GM19023 (cell line): Measurements from ENCODE around the gene C15orf61.

ENCODE experiments used
- ATAC-seq: cut with Tn5 transposase; IDR thresholded peaks from one replicate; pipeline ENCODE4 v1.9.1; 2021; ENCODE audit warnings: mild to moderate bottlenecking, moderate library complexity; ENCODE audit not compliant: unreplicated experiment

Gene C15orf61

GRCh38 chr15:67512933-67513714 is 7.8 kb upstream of the C15orf61 start:
- ATAC-seq = no peak

- ATAC-seq = no peak
Measured at GRCh38 chr15:67515090-67515489, 5.8 kb upstream of the C15orf61 start.

- no peak for ATAC-seq
Measured at GRCh38 chr15:67515557-67515956, 5.4 kb upstream of the C15orf61 start.

GRCh38 chr15:67520321-67521028 is 456 bp upstream of the C15orf61 start:
- no peak for ATAC-seq

- ATAC-seq = no peak
Measured at GRCh38 chr15:67521783-67522568, 1.0 kb downstream of the C15orf61 start.

GRCh38 chr15:67523330-67523729 is 2.4 kb downstream of the C15orf61 start:
- ATAC-seq = no peak

GRCh38 chr15:67524235-67524634 is 3.3 kb downstream of the C15orf61 start:
- no peak for ATAC-seq

GRCh38 chr15:67528513-67528912 is 7.6 kb downstream of the C15orf61 start:
- no peak for ATAC-seq

- ATAC-seq = no peak
Measured at GRCh38 chr15:67531379-67531914, 10.5 kb downstream of the C15orf61 start.

- ATAC-seq = no peak
Measured at GRCh38 chr15:67533873-67534272, 12.9 kb downstream of the C15orf61 start.

- no peak for ATAC-seq
Measured at GRCh38 chr15:67534360-67534759, 13.4 kb downstream of the C15orf61 start.

- no peak for ATAC-seq
Measured at GRCh38 chr15:67537771-67538170, 16.8 kb downstream of the C15orf61 start.

- ATAC-seq = peak; percentile 55
Measured at GRCh38 chr15:67542420-67543347, 21.8 kb downstream of the C15orf61 start, which contains the start of gene MAP2K5. MAP2K5 (plus strand) TSS chr15:67542703; CDS start chr15:67543336, 633 bp downstream.

GRCh38 chr15:67543348-67543718 is 22.4 kb downstream of the C15orf61 start:
- no peak for ATAC-seq

- ATAC-seq = no peak
Measured at GRCh38 chr15:67544475-67544874, 23.5 kb downstream of the C15orf61 start.

- no peak for ATAC-seq
Measured at GRCh38 chr15:67545864-67546263, 24.9 kb downstream of the C15orf61 start.

- no peak for ATAC-seq
Measured at GRCh38 chr15:67547064-67547463, 26.1 kb downstream of the C15orf61 start.

- ATAC-seq = no peak
Measured at GRCh38 chr15:67547836-67548235, 26.9 kb downstream of the C15orf61 start.

GRCh38 chr15:67548236-67548852 is 27.4 kb downstream of the C15orf61 start:
- no peak for ATAC-seq
